SW 1271 (cell line): ENCODE measurements around the gene NR4A2.
"Not testable (repeated sequence)": the region's sequence is repeated elsewhere in the genome, so short reads cannot be mapped to it uniquely, and the experiment has no call there.

Experiments
- DNase-seq, 2 experiments: peaks; one replicate each; lab custom pipeline; 2025; lab: John Stamatoyannopoulos, UW

The NR4A2 gene

DNA sequence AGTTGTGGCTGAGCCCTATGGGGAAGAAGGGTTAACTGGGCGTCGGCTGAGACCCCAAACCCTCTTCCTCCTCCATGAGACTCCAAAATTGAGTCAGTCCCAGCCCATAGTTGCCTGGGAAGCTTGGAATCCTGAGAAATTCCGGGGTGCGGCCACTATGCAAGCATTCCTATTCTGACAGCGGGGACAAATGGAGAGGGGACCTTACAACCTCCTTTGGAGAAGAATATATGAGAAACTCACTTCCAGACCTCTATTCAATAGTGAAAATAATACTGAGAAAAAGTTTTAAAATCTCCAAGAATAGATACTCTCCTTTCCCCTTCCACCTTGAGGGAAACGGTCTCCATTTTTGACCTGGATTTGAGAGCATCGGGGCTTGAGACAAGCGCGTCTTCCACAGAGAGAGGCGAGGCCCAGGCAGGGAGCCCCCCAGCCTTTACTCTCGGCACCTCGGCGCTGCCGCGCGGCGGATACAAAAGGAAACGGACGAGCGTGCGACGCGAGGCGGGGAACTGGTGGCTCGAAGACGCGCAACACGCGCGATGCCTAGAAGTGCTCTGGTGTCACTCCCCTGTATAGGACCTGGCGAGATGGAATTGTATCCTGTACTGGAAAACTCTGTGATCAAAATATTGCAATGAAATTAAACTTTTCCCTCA lies 11.1 kb downstream of the NR4A2 start:
- DNase-seq: no peak

DNA sequence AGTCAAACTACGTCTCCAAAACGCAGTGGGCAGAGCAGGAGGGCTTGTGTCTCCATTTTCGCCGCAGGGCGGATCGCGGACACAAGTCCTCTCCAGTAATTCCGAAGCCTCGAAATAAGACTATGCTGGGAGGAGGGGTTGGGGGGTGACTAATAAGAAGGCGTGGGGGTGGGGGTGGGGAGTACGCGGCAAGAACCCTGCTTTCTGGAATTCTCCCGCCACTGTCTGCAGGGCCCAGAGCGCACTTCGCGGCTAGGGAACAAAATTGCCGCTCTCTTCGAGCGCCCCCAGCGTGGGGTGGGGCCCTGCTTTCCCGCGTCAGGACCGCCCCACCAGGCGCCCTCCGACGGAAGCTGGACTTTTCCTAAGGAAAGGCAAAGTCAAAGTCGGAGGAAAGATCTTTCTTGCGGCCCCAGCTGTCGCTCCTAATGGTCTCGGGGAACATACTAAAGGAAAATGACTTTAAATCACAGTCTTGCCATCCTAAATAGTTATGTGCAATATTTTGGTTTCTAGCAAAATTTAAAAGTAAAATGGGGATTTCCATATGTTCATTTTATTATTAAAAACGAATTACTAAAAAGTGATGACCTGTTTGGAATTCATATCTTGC lies 11.9 kb downstream of the NR4A2 start:
- no peak for DNase-seq

DNA sequence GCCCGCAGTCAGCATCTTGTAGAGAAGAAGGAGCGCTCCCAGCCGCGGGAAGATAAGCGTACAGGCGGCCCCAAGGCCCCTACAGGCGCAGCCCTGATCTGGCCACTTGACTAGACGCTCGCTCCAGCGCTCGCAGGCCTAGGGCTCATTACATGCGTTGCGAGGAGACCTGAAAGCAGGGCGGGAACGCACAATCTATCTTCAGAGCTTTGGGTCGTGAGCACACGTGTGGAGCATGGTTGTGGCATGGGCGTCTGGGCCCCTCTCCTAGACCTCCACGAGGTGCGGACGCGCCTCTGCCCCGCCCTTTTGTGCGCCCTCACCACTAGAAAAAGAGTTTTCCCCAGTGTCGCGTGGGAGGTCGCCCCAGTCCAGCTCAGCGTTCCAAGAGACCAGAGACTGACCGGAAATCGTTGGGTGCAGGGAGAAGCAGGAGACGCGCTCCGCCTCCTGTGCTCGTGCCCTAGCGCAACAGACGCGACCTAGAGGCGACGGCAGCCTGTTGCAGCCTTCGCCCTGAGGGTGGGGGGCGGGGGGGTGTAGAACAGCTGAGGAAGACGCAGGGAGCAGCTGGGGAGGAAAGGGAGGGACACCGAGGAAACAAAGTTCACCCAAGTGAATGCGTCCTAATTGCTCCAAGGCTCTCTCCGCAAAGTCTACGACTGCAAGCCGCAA lies 12.6 kb downstream of the NR4A2 start:
- DNase-seq: no peak

DNA sequence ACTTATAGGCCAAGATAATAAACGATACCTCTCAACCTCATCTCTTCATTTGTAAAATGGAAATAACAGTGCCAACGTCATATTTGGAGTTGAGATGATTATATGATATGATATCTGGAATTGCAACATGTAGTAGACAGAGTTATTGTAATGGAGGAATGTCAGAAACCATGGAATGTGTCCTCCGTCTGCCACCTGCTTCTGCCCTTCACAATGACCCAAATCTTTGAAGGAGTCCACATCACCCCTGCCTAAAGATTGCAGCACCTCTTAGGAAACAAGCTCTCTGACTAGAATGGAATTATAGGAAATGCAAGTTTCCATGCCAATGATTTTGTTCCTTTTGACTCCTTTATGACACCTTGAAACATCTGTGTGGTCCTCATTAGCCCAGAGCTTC lies 14.9 kb downstream of the NR4A2 start:
- no peak for DNase-seq

DNA sequence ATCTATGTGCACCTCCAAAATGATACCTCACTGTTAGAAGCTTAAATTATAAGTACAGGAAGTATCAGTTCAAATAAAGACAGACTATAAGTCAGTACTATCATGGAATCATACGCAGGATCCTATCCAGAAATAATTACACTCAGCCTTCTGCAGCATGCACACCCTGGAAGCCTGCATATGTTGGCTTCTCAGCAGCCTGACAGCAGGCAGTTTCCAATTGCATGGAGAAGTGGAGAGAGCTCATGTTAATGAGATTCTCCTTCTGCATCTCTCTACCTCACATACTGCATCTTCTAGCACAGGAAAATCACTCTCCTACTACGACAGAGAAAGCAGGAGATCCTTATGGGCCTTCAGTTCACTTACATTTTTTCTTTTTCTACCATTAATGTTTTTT lies 20.5 kb downstream of the NR4A2 start:
- no peak for DNase-seq

DNA sequence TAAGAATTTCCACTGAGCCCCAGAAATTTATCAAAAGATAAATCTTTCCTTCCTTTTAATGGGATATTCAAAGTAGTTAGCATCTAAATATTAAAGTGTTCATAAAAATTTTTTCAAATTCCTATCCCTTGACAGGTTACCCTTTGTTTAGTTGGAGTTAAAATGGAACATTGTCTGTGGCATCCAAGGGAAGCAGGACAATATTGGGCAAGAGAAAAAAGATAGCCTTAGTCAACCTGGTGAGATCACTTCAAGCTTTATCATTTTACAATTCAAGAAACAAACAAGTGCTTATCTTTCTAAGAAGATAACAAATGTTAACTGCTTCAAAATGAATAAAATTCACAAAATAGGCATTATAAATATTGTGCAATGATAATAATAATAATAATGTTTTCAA lies 21.7 kb downstream of the NR4A2 start:
- DNase-seq: no peak

DNA sequence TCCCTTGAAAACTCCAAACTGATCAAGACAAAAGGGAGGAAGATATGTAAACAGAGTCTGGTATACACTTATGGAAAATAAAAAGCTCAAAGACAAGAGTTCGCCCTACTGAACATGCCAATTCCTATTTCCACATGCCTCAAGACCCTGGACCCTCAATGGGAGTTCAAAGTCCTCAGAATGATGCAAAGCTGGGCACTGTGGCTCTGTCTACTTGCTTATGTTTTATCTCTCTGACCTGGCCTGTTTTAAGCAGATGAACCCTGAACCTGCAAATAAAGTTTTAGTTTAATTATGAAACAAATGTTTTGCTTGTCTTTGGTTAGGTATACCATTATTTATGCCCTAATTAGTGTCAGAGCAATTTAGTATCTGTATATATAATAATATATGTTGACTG lies 22.6 kb downstream of the NR4A2 start:
- no peak for DNase-seq

DNA sequence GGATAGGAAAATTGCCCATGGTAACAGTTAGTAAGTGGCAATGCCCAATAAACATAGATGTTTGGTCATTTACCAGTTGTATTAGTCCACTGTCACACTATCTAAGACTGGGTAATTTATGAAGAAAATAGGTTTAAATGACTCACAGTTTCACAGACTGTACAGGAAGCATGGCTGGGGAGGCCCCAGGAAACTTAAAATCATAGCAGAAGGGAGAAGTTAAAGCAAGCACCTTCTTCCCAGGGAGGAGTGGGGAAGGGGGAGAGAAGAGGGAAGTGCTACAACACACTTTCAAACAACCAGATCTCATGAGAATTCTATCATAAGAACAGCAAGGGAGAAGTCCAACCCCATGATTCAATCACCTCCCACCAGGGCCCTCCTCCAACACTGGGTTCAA lies 23.4 kb downstream of the NR4A2 start:
- no peak for DNase-seq

DNA sequence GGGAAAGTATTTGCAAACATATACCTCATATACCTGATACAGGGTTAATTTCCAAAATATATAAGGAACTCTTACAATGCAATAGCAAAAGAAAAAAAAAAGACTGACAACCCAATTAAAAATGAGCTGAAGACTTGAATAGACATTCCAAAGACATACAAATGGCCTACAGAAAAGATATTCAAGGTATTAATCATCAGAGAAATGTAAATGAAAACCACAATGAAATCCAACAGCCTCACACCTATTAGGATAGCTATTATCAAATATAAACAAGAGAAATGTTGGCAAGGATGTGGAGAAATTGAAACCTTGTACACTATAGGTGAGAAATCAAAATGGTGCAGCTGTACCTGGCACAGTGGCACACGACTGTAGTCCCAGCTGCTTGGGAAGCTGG lies 25.7 kb downstream of the NR4A2 start:
- DNase-seq: no peak

DNA sequence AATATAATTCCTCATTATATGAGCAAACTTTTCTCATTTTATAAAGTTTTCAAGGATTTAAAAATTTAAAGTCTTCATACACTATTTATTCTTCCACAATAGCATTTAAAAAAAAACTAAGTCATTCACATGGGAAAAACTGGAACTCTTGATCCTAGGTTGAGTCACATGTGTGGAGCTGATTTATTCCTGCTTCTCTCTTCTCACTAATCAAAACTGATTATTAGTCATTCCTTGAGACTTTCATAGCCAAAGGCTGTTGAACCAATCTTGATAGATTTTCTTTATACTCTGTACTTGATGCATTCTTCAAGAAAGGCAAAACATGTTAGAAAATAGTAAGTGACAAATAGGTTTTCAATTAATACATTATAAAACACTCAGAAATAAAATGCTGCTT lies 27.4 kb downstream of the NR4A2 start:
- DNase-seq: no peak

DNA sequence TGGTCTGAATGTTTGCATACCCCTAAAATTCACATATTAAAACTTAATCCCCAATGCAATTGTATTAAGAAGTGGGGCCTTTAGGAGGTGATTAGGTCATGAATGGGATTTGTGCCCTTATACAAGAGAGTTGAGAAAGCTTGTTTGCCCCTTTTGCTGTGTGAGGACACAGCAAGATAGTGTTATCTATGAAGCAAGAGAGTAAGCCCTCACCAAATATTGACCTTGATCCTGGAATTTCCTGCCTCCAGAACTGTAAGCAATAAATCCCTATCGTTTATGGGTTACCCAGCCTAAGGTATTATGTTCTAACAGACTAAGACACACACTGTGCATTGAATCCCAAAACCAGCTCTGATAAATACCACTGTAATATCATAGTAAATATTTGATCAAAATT lies 32.2 kb downstream of the NR4A2 start:
- DNase-seq: no peak

DNA sequence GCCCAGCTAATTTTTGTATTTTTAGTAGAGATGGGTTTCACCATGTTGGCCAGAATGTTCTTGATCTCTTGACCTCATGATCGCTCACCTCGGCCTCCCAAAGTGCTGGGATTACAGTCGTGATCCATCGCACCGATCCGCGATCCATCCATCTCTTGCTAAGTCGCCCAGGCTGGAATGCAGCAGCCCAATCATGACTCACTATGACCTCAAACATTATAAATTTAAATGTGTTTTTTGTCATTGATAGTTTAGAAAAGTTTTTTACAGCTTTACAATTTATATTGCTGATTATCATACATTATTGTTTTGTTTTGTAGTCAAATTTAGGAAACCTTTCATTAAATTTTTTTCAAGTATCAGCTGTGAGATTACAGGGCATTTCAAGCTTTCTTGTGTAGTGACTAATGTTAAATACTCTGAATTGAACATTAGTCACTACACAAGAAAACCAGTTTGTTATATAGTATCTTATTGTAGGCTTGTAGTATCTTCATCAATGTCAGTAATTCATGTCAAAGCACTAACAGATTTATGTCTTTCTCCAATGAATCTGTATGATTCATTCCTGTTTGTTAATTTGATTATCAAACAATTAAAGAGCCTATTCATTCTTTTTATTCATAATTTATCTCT lies 37.5 kb downstream of the NR4A2 start:
- no peak for DNase-seq

DNA sequence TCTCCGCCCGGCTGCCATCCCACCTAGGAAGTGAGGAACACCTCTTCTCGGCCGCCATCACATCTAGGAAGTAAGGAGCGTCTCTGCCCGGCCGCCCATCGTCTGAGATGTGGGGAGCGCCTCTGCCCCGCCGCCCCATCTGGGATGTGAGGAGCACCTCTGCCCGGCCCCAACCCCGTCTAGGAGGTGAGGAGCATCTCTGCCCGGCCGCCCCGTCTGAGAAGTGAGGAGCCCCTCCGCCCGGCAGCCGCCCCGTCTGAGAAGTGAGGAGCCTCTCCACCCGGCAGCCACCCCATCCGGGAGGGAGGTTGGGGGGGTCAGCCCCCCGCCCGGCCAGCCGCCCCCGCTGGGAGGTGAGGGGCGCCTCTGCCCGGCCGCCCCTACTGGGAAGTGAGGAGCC lies 39.1 kb downstream of the NR4A2 start:
- not testable (repeated sequence) for DNase-seq

DNA sequence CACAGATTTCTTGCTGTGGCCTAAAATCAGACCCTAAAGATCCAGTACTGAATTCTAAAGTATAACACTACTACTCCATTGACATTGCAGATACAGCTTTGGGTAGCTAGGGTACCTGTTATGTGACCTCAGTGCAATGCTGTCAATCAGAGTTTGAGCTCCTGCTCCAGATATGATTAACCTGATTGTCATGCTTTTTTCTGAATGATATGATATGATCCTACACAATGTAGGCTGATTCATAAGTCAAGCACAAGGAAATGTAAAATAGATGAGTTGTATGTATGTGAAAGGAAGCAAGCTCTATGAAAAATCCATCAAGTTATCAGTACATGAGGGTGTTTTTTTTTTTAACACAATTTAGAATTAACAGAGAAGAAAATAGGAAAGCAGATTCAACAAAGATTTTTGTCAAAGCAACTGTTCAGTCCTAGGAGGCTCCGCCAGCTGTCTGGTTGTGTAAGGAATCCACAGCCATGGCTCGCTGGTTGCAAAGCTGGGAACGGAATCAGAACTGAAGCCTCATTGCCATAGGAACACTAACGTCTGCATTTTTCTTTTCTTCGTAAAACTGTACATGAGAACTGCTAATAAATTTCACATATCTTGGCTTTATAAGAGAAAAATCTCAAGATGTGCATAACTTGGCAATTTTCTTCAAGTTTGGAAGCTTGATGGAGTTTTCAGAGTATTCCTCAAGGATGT lies 52.9 kb downstream of the NR4A2 start:
- DNase-seq: no peak
